Heart right ventricle (tissue), 16 donors: ENCODE measurements around the gene C14orf119. TPM values are rescaled to one million over a fixed set of nuclear protein-coding genes. Genes with fewer than 3 reads are reported as not detected.

Source experiments
- ATAC-seq, 8 donors: fragments of 200-7000 bp; cut with Tn5 transposase; one replicate each; pipeline ENCODE4 v1.9.1; 2020; ENCODE audit warnings: mild to moderate bottlenecking in 8 of 8, moderate library complexity in 8 of 8, moderate number of reproducible peaks in 1 of 8
- DNase-seq, 2 donors: peaks; one replicate each; pipeline ENCODE4 v3.0.0-alpha.2; 2020
- H3K27ac ChIP-seq, 10 donors: fragments of 200-600 bp; sonication (generic) in 2 of 10; one replicate each; pipeline versions ENCODE4 v1.5.0 to v1.8.0; 2020 to 2022; ENCODE audit warnings: mild to moderate bottlenecking in 3 of 10
- H3K27me3 ChIP-seq, 7 donors: fragments of 200-600 bp; one replicate each; pipeline ENCODE4 v1.8.0; 2021 to 2022; ENCODE audit warnings: mild to moderate bottlenecking in 2 of 7
- H3K36me3 ChIP-seq, 9 donors: fragments of 200-600 bp; sonication (generic) in 1 of 9; one replicate each; pipeline versions ENCODE4 v1.5.0 to v1.8.0; 2020 to 2022; ENCODE audit warnings: mild to moderate bottlenecking in 2 of 9
- H3K4me1 ChIP-seq, 9 donors: fragments of 200-600 bp; sonication (generic) in 1 of 9; one replicate each; pipeline versions ENCODE4 v1.5.0 to v1.8.0; 2020 to 2022; ENCODE audit warnings: mild to moderate bottlenecking in 4 of 9
- H3K4me3 ChIP-seq, 10 donors: fragments of 200-600 bp; sonication (generic) in 2 of 10; one replicate each; pipeline versions ENCODE4 v1.5.0 to v1.8.0; 2020 to 2022; ENCODE audit warnings: mild to moderate bottlenecking in 7 of 10, moderate library complexity in 2 of 10
- H3K9me3 ChIP-seq, 11 donors: fragments of 200-600 bp in 10 of 11; sonication (generic) in 2 of 11; one replicate each; pipeline versions ENCODE4 v1.5.0 to v1.8.0; 2013 to 2022; ENCODE audit warnings: mild to moderate bottlenecking in 2 of 11, control low read depth in 1 of 11, moderate library complexity in 1 of 11
- whole genome bisulfite sequencing, 2 donors: extraction: QIAGEN DNeasy Blood & Tissue Kit; methylation state at CpG; one replicate each; pipeline ENCODE4 v1.1.7; 2013; ENCODE audit warnings: inconsistent platforms in 1 of 2; 5-methylcytosine and 5-hydroxymethylcytosine counted together
- intact Hi-C, 10 donors: fragments of 100-400 bp; cut with DNase I; formaldehyde crosslinking; loops; one replicate each; pipeline versions ENCODE4 v1.11.1 to v1.14.2; 2022
- polyA plus RNA-seq, 2 donors: library from polyadenylated mRNA; stranded (reverse); fragments of 200-250 nt; gene quantifications; one replicate each; pipeline ENCODE4 v1.2.3, GENCODE V29; 2013
- total RNA-seq, 10 donors: library from RNA; stranded (reverse); fragmentation: NEBNext Ultra II Directional in 3 of 10; extraction: Animal tissue kit (Norgen Biotek cat#: 25700) in 3 of 10; gene quantifications; one replicate each; pipeline versions ENCODE4 v1.2.1 to v1.2.4, GENCODE V29; 2021 to 2023
- TF ChIP-seq, protein P1 (sequence below), 9 donors: fragments of 200-600 bp; sonication (generic) in 2 of 9; IDR thresholded peaks; one replicate each; pipeline versions ENCODE4 v1.5.0 to v1.8.0; 2021 to 2022; ENCODE audit warnings: antibody characterized with exemption in 9 of 9, mild to moderate bottlenecking in 5 of 9, moderate library complexity in 1 of 9
- donor health status: Arrhythmogenic right ventricular cardiomyopathy.
- donor health status: ischemic (EF 13 %, LVEDD 7.1; RV severe dilation, severe dysfunction).
- donor health status: healthy with polysubstance abuse.
- donor health status: DM: no; HTN: yes; CAD: no.
- donor health status: DM: no; HTN: no; CAD: no.
- donor health status: ischemic (EF 25% LVEDD 6.9; RV normal size, moderate dysfunction).
- donor health status: ischemic (EF 25% LVEDD 5.7; RV mildly dilated, moderate dysfunction).
- donor health status: healthy.
- donor health status: DM: yes; HTN: yes; CAD: no.
- donor health status: Ischemic cardiomyopathy.
- donor health status: ischemic (EF 35%, LVEDD 5.7; RV mildly dilated, moderate dysfunction).
- donor health status: nonischemic (EF 11% LVEDD 7.7; RV severe dilation, severe dysfunction).
- donor health status: DM: yes; HTN: yes; CAD: no.
- donor health status: PGD.
- donor health status: ischemic (EF 29% LVEDD 5.4; RV normal size, mild dysfunction).
- donor health status: nonischemic (EF 23%, LVEDD 6.1; RV moderate dilation, normal function).

The C14orf119 gene
- total and polyA plus RNA-seq, 12 donors: 9.8 to 43.3 (median 28.4) TPM

DNA sequence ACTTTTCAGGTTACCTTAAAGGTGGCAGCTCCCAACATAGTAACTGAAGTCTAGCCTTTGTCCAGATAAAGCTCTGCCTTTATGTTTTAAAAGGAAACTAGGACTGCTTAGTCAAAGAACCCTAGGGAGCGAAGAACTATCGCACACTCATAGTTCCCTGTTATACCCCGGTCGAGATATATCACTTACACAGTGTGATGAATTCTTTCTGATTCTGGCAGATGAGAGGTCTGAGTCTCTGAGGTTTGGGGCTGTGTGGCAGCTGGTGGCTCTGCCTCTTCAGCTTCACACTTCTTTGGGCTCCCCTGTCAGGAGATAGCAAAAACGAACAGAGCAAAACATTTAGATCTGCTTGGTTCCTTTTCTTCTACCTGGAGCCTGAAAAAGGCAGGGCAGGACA is 17.3 kb upstream of the C14orf119 start:
- TF ChIP-seq, protein P1, sequence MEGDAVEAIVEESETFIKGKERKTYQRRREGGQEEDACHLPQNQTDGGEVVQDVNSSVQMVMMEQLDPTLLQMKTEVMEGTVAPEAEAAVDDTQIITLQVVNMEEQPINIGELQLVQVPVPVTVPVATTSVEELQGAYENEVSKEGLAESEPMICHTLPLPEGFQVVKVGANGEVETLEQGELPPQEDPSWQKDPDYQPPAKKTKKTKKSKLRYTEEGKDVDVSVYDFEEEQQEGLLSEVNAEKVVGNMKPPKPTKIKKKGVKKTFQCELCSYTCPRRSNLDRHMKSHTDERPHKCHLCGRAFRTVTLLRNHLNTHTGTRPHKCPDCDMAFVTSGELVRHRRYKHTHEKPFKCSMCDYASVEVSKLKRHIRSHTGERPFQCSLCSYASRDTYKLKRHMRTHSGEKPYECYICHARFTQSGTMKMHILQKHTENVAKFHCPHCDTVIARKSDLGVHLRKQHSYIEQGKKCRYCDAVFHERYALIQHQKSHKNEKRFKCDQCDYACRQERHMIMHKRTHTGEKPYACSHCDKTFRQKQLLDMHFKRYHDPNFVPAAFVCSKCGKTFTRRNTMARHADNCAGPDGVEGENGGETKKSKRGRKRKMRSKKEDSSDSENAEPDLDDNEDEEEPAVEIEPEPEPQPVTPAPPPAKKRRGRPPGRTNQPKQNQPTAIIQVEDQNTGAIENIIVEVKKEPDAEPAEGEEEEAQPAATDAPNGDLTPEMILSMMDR (IDR thresholded peaks at IDR 0.05): no peak
- intact Hi-C loops: no loop called here

DNA sequence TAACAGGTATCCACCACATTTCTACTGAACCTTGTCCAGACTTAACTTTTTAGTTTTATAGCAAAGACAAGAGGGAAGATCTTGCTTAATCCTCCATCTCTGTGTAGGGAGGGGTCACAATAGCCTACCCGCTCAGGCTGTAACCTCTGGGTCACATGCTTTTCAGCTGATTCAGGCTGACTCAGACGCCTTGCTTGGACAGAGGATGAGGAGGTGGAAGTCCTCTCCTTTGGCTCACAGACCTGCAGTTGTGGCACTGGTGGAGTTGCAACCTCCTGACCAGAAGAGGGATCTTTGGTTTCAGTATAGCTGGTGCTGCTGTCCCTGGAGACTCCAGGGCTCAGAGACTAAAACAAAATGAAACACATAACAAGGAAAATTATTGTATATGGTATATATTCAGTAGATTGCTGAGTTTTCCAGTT is 16.6 kb upstream of the C14orf119 start:
- Histone ChIP-seq H3K9me3 (no peaks in the 10 kb centered on the region), H3K4me1 (peaks cover 0 to 42% (median 14%) of the 10 kb centered on the region in 9 donors), H3K27me3 (no peaks in the 10 kb centered on the region), H3K4me3 (no peak overlapping the region), H3K36me3 (peaks cover 0 to 100% (median 87%) of the 10 kb centered on the region in 9 donors), H3K27ac (peak overlapping the region in 3 of 10 donors; percentile 42 to 82 (median 59))
- ATAC-seq: peak in 7 of 8 donors; percentile 65 to 96 (median 77)
- TF ChIP-seq, protein P1 (IDR thresholded peaks at IDR 0.05): peak in 1 of 9 donors; percentile 12
- DNase-seq: no peak
- intact Hi-C loops: no loop called here
- WGBS, 2 donors: 32 to 33% methylated on average over 2 of the region's 2 CpGs

More for the DNA sequence above, 17.3 kb upstream of the C14orf119 start:
- Histone ChIP-seq H3K36me3 (peaks cover 0 to 100% (median 86%) of the 10 kb centered on the region in 9 donors), H3K9me3 (no peaks in the 10 kb centered on the region), H3K4me3 (no peak overlapping the region), H3K27ac (peak overlapping the region in 4 of 10 donors; percentile 33 to 82 (median 50)), H3K27me3 (no peaks in the 10 kb centered on the region), H3K4me1 (peaks cover 0 to 42% (median 15%) of the 10 kb centered on the region in 9 donors)
- WGBS, 2 donors: 77 to 80% methylated on average over 5 of the region's 5 CpGs
- no peak for DNase-seq
- no peak for ATAC-seq

DNA sequence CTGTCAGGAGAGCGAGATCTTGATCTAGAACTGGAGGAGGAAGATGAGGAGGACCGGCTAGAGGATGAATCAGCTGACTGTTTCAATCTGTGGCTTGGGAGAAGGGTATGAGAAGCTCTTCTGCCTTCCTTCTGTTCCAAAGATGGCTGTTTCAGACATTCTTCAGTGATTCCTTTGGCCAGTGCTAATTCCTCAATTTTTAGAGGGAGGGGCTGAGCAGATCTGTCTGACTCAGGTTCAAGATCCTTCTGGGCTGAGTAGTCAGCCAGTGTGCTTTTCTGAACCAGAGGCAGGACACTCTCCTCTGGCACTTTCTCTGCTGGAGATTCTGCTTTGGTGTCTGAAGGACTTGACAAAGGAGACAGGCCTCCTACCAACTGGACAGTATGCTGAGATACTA is 15.6 kb upstream of the C14orf119 start:
- no peak overlapping the region for H3K4me3 ChIP-seq
- H3K9me3 ChIP-seq: no peaks in the 10 kb centered on the region
- peaks cover 0 to 100% (median 89%) of the 10 kb centered on the region in 9 donors for H3K36me3 ChIP-seq
- no peak for ATAC-seq
- whole genome bisulfite sequencing, 2 donors: 82 to 89% methylated on average over 2 of the region's 2 CpGs
- H3K27ac ChIP-seq: peak overlapping the region in 1 of 10 donors; percentile 82
- intact Hi-C loops: no loop called here
- TF ChIP-seq, protein P1 (IDR thresholded peaks at IDR 0.05): no peak
- H3K27me3 ChIP-seq: no peaks in the 10 kb centered on the region
- DNase-seq: no peak
- peaks cover 0 to 42% (median 14%) of the 10 kb centered on the region in 9 donors for H3K4me1 ChIP-seq

DNA sequence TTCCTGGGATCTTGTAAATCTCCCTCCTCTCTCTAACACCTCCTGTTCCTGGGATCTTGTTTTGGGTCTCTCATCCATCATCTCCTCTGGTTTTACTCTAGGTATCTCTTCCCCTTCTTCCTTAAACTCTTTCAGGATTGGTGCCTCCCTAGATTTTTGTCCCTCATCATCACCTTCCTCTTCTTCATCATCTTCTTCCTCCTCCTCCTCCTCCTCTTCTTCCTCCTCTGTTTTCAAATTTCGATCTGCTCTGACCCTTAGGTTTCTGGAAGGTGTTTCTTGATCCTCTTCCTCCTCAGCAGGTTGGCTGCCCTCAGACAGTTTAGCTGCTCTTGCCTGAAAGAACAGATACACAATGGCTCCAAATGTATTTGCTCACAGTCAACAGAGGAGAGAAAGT is 14.8 kb upstream of the C14orf119 start:
- H3K36me3 ChIP-seq: peaks cover 0 to 100% (median 88%) of the 10 kb centered on the region in 9 donors

More for the DNA sequence above, 14.8 kb upstream of the C14orf119 start:
- ATAC-seq (no peak), DNase-seq (no peak)
- 83 to 100% methylated on average over 1 of the region's 1 CpG for WGBS, 2 donors
- peak overlapping the region in 1 of 10 donors; percentile 82 for H3K27ac ChIP-seq
- no peaks in the 10 kb centered on the region for H3K9me3 ChIP-seq
- no peak overlapping the region for H3K4me3 ChIP-seq
- intact Hi-C loops: no loop called here
- TF ChIP-seq, protein P1 (IDR thresholded peaks at IDR 0.05): no peak
- peaks cover 0 to 48% (median 14%) of the 10 kb centered on the region in 9 donors for H3K4me1 ChIP-seq
- H3K27me3 ChIP-seq: no peaks in the 10 kb centered on the region
